Stimulated activated CD4-positive, alpha-beta T cell treated with anti-CD3 and anti-CD28 coated beads, Interleukin-4, amount 100 ng/mL, for 48 hours (primary cell): Measurements from ENCODE around the gene CHCHD3.

Experiments used
- DNase-seq, 2 donors: peaks; one replicate each; pipeline ENCODE4 v3.0.0-alpha.2; 2020; ENCODE audit warnings: low read depth in 2 of 2

Gene CHCHD3

GRCh38 chr7:132742189-132742612 is 339.7 kb downstream of the CHCHD3 start:
- DNase-seq: no peak

- DNase-seq: no peak
These were observed 341.7 kb downstream of the CHCHD3 start for GRCh38 chr7:132740176-132740575.

- no peak for DNase-seq
These were observed 342.5 kb downstream of the CHCHD3 start for GRCh38 chr7:132739271-132739955.

- no peak for DNase-seq
These were observed 343.6 kb downstream of the CHCHD3 start for GRCh38 chr7:132738254-132738653.

GRCh38 chr7:132735476-132735875 is 346.4 kb downstream of the CHCHD3 start:
- DNase-seq: no peak
